Mesenchymal stem cell (in vitro differentiated cells and primary cell): ENCODE results near the gene DNAL4.

ENCODE experiments used
- DNase-seq: peaks from one replicate; pipeline ENCODE4 v3.0.0-alpha.2; 2013
- H2AFZ ChIP-seq: one replicate; pipeline ENCODE4 v1.6.1; 2013; ENCODE audit warnings: low read depth, mild to moderate bottlenecking, control low read depth, inconsistent platforms, low read length, moderate library complexity
- H2AK5ac ChIP-seq: 2 replicates; pipeline ENCODE4 v1.6.1; 2013; ENCODE audit warnings: low read length, moderate library complexity, mild to moderate bottlenecking, inconsistent platforms; ENCODE audit not compliant: severe bottlenecking
- H2BK120ac ChIP-seq: one replicate; pipeline ENCODE4 v1.6.1; 2013; ENCODE audit warnings: low read depth, mild to moderate bottlenecking, inconsistent platforms, low read length, moderate library complexity
- H2BK12ac ChIP-seq, 2 experiments: one replicate each; pipeline ENCODE4 v1.6.1; 2013; ENCODE audit warnings: inconsistent platforms in 2 of 2, low read length in 2 of 2, mild to moderate bottlenecking in 2 of 2, moderate library complexity in 2 of 2, control low read depth in 1 of 2
- H2BK15ac ChIP-seq: one replicate; pipeline ENCODE4 v1.6.1; 2013; ENCODE audit warnings: mild to moderate bottlenecking, low read depth, inconsistent platforms; ENCODE audit not compliant: poor library complexity, severe bottlenecking
- H2BK5ac ChIP-seq: 2 replicates; pipeline ENCODE4 v1.6.1; 2013; ENCODE audit warnings: low read depth, mild to moderate bottlenecking, low read length, control low read depth, inconsistent platforms; ENCODE audit not compliant: poor library complexity, severe bottlenecking
- H3K14ac ChIP-seq, 2 experiments: one replicate each; pipeline ENCODE4 v1.6.1; 2013; ENCODE audit warnings: inconsistent platforms in 2 of 2, low read length in 2 of 2, control low read depth in 1 of 2, mild to moderate bottlenecking in 1 of 2, moderate library complexity in 1 of 2
- H3K18ac ChIP-seq, 2 experiments: one replicate each; pipeline ENCODE4 v1.6.1; 2013; ENCODE audit warnings: inconsistent platforms in 2 of 2, low read length in 2 of 2, control low read depth in 1 of 2, low read depth in 1 of 2, mild to moderate bottlenecking in 1 of 2
- H3K23ac ChIP-seq, 2 experiments: one replicate each; pipeline ENCODE4 v1.6.1; 2013; ENCODE audit warnings: inconsistent platforms in 2 of 2, low read length in 2 of 2, mild to moderate bottlenecking in 2 of 2, moderate library complexity in 2 of 2, control low read depth in 1 of 2
- H3K27ac ChIP-seq: 2 replicates; pipeline ENCODE4 v1.5.1; 2013; ENCODE audit warnings: mild to moderate bottlenecking, moderate library complexity, low read length, control low read depth, inconsistent platforms; ENCODE audit not compliant: poor library complexity, severe bottlenecking
- H3K27me3 ChIP-seq, 2 experiments: 2 replicates each; pipeline versions ENCODE4 v1.6.1 to v1.7.0; 2013; ENCODE audit warnings: low read length in 2 of 2, mild to moderate bottlenecking in 2 of 2, moderate library complexity in 2 of 2, control low read depth in 1 of 2, inconsistent platforms in 1 of 2; ENCODE audit not compliant: control insufficient read depth in 1 of 2, insufficient read depth in 1 of 2
- H3K36me3 ChIP-seq, 2 experiments: 2 replicates each; pipeline versions ENCODE4 v1.6.1 to v1.7.0; 2013; ENCODE audit warnings: low read length in 2 of 2, control low read depth in 1 of 2, inconsistent platforms in 1 of 2, low read depth in 1 of 2, mild to moderate bottlenecking in 1 of 2; ENCODE audit not compliant: insufficient read depth in 2 of 2, control insufficient read depth in 1 of 2
- H3K4ac ChIP-seq, 2 experiments: one replicate each; pipeline ENCODE4 v1.6.1; 2013; ENCODE audit warnings: inconsistent platforms in 2 of 2, low read length in 2 of 2, mild to moderate bottlenecking in 2 of 2, moderate library complexity in 2 of 2, control low read depth in 1 of 2, low read depth in 1 of 2
- H3K4me1 ChIP-seq: 2 replicates; pipeline ENCODE4 v1.6.1; 2013; ENCODE audit warnings: low read depth, low read length, control low read depth; ENCODE audit not compliant: control insufficient read depth, insufficient read depth
- H3K4me2 ChIP-seq: 2 replicates; pipeline ENCODE4 v1.6.1; 2013; ENCODE audit warnings: low read length, mild to moderate bottlenecking, inconsistent platforms; ENCODE audit not compliant: poor library complexity, severe bottlenecking
- H3K4me3 ChIP-seq, 2 experiments: 2 replicates each; pipeline versions ENCODE4 v1.5.1 to v1.7.0; 2013; ENCODE audit warnings: low read length in 2 of 2, mild to moderate bottlenecking in 2 of 2, control low read depth in 1 of 2, low read depth in 1 of 2; ENCODE audit not compliant: insufficient read depth in 1 of 2
- H3K79me1 ChIP-seq: replicated peaks from 2 replicates; pipeline ENCODE4 v1.6.1; 2013; ENCODE audit warnings: mild to moderate bottlenecking, control low read depth, low read length, inconsistent platforms; ENCODE audit not compliant: poor library complexity, severe bottlenecking
- H3K9ac ChIP-seq: 2 replicates; pipeline ENCODE4 v1.7.0; 2013; ENCODE audit warnings: mild to moderate bottlenecking, low read length, moderate library complexity
- H3K9me3 ChIP-seq: 2 replicates; pipeline ENCODE4 v1.7.0; 2013; ENCODE audit warnings: mild to moderate bottlenecking, low read length; ENCODE audit not compliant: control insufficient read depth
- H4K8ac ChIP-seq: one replicate; pipeline ENCODE4 v1.6.1; 2013; ENCODE audit warnings: inconsistent platforms, mild to moderate bottlenecking, low read length, moderate library complexity
- H4K91ac ChIP-seq: one replicate; pipeline ENCODE4 v1.6.1; 2013; ENCODE audit warnings: mild to moderate bottlenecking, low read length, inconsistent platforms
- WGBS: methylation state at CpG from one replicate; pipeline ENCODE4 v1.1.7; 2013; ENCODE audit warnings: mixed read lengths; 5-methylcytosine and 5-hydroxymethylcytosine counted together

Gene DNAL4

GRCh38 chr22:38788846-38789245 is 5.1 kb downstream of the DNAL4 start:
- peak overlapping the region in 1 of 2 experiments; percentile 13 for H3K4ac ChIP-seq
- 93% methylated on average over 4 of the region's 6 CpGs for WGBS
- no peaks in the 10 kb centered on the region for H3K4me1 ChIP-seq
- H3K27me3 ChIP-seq: no peaks in the 10 kb centered on the region
- no peaks in the 10 kb centered on the region for H3K9me3 ChIP-seq
- no peak overlapping the region for H4K91ac ChIP-seq
- H3K18ac ChIP-seq: peak overlapping the region in 1 of 2 experiments; percentile 63
- peaks cover 7 to 21% of the 10 kb centered on the region in 2 experiments for H3K36me3 ChIP-seq
- H2AK5ac ChIP-seq: no peak overlapping the region
- no peak overlapping the region for H2BK120ac ChIP-seq
- peak overlapping the region; percentile 71 for H3K9ac ChIP-seq
- H4K8ac ChIP-seq: no peak overlapping the region
- no peak overlapping the region for H2BK5ac ChIP-seq
- no peak overlapping the region for H3K14ac ChIP-seq
- no peak for DNase-seq
- peak overlapping the region; percentile 12 for H2BK15ac ChIP-seq
- H3K4me3 ChIP-seq: no peak overlapping the region
- H2BK12ac ChIP-seq: no peak overlapping the region
- no peak overlapping the region for H3K23ac ChIP-seq
- no peak overlapping the region for H3K4me2 ChIP-seq
- peaks cover 19% of the 10 kb centered on the region for H3K79me1 ChIP-seq
- no peak overlapping the region for H2AFZ ChIP-seq
- H3K27ac ChIP-seq: no peak overlapping the region

DNA sequence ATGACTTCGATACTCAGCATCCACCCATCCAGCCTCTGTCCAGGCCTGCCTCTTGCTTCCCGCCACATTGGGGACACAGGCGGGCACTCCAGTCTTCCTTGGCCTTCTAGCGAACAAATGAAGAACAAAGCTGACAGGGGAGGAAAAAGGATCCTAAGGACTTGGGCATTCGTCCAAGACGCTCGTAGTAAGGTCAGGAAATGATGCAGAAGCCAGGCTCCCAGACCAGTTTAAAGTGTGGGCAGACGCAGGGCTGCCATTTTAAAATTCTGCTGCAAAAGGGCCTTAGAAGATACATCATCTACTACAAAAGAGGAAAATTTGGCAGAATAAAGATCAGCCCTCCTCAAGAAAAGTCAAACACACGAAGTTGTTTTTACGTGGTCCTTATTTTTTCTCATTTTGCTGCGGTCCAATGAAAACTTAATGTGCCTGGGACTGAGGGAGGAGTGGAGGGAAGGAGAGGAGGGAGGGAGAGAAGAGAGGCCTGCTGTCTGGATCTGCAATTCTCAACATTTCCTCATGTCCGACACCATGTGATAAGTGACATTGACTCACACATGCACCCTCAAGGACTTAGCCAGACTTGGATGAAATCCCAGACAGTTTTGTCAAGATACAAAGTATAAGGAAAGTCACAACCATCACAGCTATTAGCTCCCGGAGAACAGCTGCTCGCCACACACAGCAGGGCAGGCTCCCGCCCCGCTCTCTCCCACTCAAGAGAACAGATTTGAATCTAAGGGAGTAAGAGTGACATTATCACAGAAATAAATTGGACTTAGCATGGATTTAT is 5.7 kb downstream of the DNAL4 start:
- peak overlapping the region in 1 of 2 experiments; percentile 46 for H3K14ac ChIP-seq
- no peaks in the 10 kb centered on the region for H3K27me3 ChIP-seq
- H4K91ac ChIP-seq: peak overlapping the region; percentile 40
- H2AFZ ChIP-seq: no peak overlapping the region
- no peak overlapping the region for H3K27ac ChIP-seq
- peak overlapping the region; percentile 27 for H2BK120ac ChIP-seq
- no peaks in the 10 kb centered on the region for H3K4me1 ChIP-seq
- peak overlapping the region in 1 of 2 experiments; percentile 46 for H3K18ac ChIP-seq
- peaks cover 7 to 21% of the 10 kb centered on the region in 2 experiments for H3K36me3 ChIP-seq
- no peak overlapping the region for H3K4me2 ChIP-seq
- H4K8ac ChIP-seq: peak overlapping the region; percentile 27
- no peak overlapping the region for H2AK5ac ChIP-seq
- H2BK5ac ChIP-seq: no peak overlapping the region
- no peak overlapping the region for H3K23ac ChIP-seq
- peak overlapping the region in 1 of 2 experiments; percentile 81 for H3K4ac ChIP-seq
- no peaks in the 10 kb centered on the region for H3K9me3 ChIP-seq
- peak overlapping the region; percentile 56 to 59 for H2BK12ac ChIP-seq
- WGBS: 80% methylated on average over 12 of the region's 16 CpGs
- peak overlapping the region; percentile 73 for H2BK15ac ChIP-seq
- no peak overlapping the region for H3K4me3 ChIP-seq
- H3K79me1 ChIP-seq: peaks cover 18% of the 10 kb centered on the region
- DNase-seq: peak; percentile 96
- H3K9ac ChIP-seq: peak overlapping the region; percentile 71

DNA sequence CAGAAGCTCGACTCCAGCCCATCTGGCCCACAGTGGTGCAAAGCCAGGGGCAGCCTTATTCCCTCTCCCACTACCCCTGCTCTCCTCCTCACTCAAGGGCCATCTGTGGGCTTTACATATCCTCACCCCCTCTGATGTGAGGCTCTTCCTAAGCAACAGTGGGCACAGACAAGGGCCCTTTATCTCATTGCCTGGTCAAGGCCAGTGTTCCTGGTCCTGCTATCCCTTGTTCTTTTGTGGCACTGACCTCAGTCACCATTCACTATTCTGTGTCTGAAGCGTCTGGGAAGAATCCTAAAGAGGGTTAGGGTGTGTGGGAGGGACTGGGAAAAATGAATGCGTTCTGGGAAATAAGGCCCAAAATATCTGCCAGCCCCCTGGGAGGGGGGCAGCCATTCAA is 7.3 kb downstream of the DNAL4 start:
- no peaks in the 10 kb centered on the region for H3K4me1 ChIP-seq
- no peak overlapping the region for H3K23ac ChIP-seq
- H2AK5ac ChIP-seq: no peak overlapping the region
- WGBS: 98% methylated on average over 3 of the region's 3 CpGs
- peak overlapping the region; percentile 11 for H4K91ac ChIP-seq
- no peaks in the 10 kb centered on the region for H3K27me3 ChIP-seq
- H4K8ac ChIP-seq: no peak overlapping the region
- no peak overlapping the region for H3K4me3 ChIP-seq
- H2AFZ ChIP-seq: no peak overlapping the region
- peak overlapping the region in 1 of 2 experiments; percentile 2 for H3K4ac ChIP-seq
- H2BK120ac ChIP-seq: no peak overlapping the region
- no peak overlapping the region for H3K9ac ChIP-seq
- H2BK15ac ChIP-seq: no peak overlapping the region
- no peak overlapping the region for H3K18ac ChIP-seq
- no peak overlapping the region for H2BK5ac ChIP-seq
- H3K27ac ChIP-seq: no peak overlapping the region
- H3K36me3 ChIP-seq: peaks cover 10 to 21% of the 10 kb centered on the region in 2 experiments
- no peak overlapping the region for H2BK12ac ChIP-seq
- H3K4me2 ChIP-seq: no peak overlapping the region
- H3K79me1 ChIP-seq: peaks cover 15% of the 10 kb centered on the region
- DNase-seq: no peak
- H3K14ac ChIP-seq: no peak overlapping the region
- H3K9me3 ChIP-seq: no peaks in the 10 kb centered on the region

DNA sequence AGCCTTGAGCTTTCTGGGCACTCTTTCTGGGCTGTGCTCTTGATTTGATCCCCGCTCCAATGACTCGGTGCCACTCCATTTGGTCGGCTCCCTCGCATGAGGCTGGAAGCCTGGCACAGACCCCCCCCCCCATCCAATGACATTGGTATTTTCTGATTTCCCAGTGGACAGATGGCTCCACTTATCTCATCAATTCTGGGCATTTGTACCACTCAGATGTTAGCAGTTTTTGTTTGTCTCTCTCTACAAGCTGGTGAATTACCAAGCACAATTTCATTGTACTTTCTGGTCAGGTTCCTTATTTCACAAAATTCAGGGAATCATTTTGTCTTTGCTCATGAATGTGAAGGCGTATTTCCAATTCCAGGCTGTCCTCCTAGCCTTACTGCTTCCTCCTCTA is 9.1 kb downstream of the DNAL4 start:
- Histone ChIP-seq H2BK12ac (no peak overlapping the region), H3K4me2 (no peak overlapping the region), H2AFZ (no peak overlapping the region), H3K36me3 (peaks cover 19 to 23% of the 10 kb centered on the region in 2 experiments), H3K14ac (no peak overlapping the region), H4K91ac (no peak overlapping the region), H2BK120ac (no peak overlapping the region), H3K27ac (no peak overlapping the region), H3K4me3 (no peak overlapping the region), H3K4me1 (no peaks in the 10 kb centered on the region), H3K23ac (no peak overlapping the region), H2AK5ac (no peak overlapping the region), H3K18ac (no peak overlapping the region), H3K27me3 (no peaks in the 10 kb centered on the region), H3K4ac (no peak overlapping the region), H4K8ac (no peak overlapping the region), H2BK15ac (no peak overlapping the region), H2BK5ac (no peak overlapping the region), H3K9me3 (no peaks in the 10 kb centered on the region), H3K79me1 (peaks cover 14% of the 10 kb centered on the region), H3K9ac (no peak overlapping the region)
- WGBS: 99% methylated on average over 5 of the region's 5 CpGs
- no peak for DNase-seq
